HG03565 (cell line): ENCODE measurements around the gene DISP3.
"Not testable (repeated sequence)": the region's sequence is repeated elsewhere in the genome, so short reads cannot be mapped to it uniquely, and the experiment has no call there.

ENCODE experiments used
- ATAC-seq: cut with Tn5 transposase; IDR thresholded peaks from one replicate; pipeline ENCODE4 v1.9.1; 2021; ENCODE audit warnings: mild to moderate bottlenecking, moderate library complexity; ENCODE audit not compliant: unreplicated experiment

DISP3 gene

GRCh38 chr1:11569551-11569950 is 90.6 kb downstream of the DISP3 start:
- ATAC-seq: no peak

DNA sequence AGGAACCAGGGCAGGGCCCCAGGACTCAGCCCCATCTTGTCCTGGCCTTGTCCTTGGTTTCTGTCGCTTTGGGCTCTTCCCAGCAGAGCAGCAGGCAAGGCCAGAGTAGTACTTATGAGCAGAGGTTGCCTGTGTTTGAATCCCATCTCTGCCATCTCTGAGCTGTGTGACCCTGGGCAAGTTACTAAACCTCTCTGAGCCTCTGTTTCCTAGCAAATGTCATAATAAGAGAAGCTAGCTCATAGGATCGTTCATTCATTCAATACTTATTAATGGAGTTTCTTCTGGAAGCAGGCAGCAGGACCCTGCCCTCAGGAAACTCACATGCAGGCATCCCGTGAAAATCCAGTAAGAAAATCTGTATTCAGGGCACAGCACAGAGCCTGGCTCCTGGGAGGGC is 91.0 kb downstream of the DISP3 start:
- ATAC-seq: no peak

DNA sequence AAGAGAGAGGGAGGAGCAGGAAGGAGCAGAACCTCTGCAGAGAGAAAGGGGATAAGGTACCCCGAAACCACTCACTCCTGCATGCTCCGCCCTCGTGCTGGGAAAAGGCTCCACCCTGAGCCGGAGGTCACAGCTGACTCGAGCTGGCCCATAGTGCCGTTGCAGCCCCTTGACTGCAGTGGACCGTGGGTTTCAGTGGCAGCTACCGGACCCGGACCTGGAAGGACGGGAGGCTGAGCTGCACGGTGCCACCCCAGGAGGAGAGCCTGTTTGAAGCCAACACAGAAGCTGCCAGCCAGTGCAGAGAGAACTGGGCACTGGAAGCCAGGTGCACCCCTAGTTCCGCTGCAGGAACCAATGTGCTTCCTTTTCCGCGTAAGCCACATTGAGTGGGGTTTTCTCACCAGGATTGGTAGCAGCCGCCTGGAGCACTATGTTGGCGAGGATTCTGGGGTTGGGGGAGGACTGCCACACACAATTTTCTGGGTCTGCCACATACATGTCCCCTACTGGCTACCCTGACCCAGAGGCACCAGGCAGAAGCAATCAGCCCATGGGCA is 91.9 kb downstream of the DISP3 start:
- ATAC-seq: no peak

DNA sequence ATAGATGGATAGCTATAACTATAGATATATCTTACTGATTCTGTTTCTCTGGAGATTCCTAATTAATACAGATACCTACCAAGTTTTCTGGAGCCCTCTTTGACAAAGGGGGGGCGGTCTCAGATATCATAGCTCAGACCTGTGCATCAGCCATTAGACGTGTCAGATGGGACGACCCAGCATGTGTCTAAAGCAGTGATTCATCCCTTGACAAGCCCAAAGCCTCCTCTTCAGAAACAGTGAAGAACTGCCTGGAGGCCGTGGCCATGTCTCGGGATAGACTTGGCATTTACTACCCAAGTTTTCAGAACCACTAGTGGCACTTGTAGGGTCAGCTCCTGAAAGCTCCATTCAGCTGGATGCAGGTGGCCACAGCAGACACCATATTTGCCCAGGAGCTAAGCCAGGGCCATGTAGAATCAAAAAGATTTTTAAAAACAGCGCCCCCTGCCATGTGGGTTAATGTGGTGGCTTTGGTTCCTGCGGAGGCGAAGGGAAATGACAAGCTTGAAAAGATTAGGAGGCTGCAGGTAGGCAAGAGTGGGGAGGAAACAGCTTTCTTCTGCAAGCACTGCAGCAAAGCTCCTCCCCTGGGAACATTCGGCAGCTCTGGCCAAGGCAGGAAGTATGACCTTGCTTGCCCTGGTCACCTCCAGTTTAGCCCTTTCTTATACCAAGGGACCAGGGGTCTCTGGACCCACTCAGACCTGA is 93.1 kb downstream of the DISP3 start:
- no peak for ATAC-seq

GRCh38 chr1:11573116-11573692 is 94.2 kb downstream of the DISP3 start:
- ATAC-seq: no peak

- ATAC-seq: no peak
These were observed 96.6 kb downstream of the DISP3 start for GRCh38 chr1:11575553-11575952.

DNA sequence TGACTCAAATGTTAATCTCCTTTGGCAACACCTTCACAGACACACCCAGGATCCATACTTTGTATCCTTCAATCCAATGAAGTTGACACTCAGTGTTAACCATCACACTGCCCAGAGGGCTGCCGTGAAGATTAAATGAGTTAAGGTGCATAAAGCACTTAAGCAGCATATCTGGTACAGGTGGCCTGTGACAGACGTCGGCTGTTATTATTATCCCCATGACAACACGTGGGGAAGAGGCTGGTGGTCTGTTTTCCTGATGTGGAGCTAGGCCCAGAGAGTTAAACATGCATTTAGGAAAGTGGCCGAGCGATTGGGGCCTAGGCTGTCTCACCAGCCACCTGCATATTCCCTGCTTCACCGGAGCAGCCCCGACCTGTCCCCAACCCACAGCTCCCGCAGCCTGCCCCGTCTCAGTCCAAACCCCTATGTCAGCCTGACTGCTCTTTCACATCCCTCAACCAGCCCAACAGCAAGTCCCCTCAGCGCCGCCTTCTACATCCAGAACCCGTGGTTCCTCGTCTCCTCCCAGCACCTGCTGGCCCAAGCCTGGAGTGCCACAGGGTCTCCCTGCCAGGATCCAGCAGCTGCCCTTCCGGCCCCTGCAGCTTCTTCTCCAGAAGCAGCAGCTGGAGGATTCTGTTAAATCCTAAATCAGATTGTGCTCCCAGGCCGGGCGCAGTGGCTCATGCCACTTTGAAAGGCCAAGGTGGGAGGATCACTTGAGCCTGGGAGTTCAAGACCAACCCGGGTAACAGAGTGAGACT is 97.3 kb downstream of the DISP3 start:
- ATAC-seq: no peak

DNA sequence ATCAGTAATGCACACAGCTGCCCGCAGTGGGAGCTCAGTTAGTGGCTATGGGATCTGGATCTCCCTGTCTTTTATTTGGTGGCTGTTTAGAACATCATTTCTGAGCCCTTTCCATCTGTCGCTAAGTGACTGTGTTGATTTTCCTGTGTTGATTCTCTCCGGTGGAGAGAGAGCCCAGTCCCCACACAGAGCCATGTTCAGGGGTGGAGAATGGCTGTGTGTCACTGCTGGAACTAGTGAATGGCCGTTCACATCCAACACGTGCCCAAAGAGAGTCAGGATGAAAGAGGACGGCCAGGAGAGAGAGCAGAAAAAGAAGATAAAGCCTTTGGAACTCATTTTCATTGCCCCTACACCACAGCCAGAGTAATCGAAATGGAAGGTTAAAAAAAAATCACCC is 99.0 kb downstream of the DISP3 start:
- ATAC-seq: no peak

DNA sequence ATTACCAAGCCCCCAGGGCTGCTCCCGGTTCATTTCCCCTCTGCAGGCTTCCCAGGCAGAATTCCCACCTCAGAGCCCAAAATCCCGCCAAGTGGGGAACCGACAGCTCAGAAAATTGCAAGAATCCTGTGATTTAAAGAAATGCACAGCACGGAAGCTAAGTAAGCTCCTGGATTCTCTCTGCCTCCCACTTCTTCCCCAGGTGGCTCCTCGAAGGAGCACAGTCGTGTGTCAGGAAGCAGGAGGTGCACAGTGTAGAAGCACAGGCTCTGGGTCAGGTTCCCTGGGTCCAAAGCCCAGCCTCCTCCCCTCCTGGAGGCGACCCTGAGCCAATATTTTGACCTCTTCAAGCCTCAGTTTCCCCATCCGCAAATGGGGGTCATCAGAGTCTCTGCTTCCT is 100.6 kb downstream of the DISP3 start:
- no peak for ATAC-seq

DNA sequence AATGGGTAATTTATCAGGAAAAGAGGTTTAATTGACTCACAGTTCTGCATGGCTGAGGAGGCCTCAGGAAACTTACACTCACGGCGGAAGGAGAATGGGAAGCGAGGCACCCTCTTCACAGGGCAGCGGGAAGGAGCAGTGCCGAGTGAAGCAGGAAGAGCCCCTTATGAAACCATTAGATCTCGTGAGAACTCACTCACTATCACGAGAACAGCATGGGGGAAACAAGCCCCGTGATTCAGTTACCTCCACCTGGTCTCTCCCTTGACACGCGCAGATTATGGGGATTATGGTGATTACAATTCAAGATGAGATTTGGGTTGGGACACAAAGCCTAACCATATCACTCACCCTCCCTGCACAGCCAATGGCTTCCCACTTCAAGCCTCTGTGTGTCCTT is 101.1 kb downstream of the DISP3 start:
- not testable (repeated sequence) for ATAC-seq

DNA sequence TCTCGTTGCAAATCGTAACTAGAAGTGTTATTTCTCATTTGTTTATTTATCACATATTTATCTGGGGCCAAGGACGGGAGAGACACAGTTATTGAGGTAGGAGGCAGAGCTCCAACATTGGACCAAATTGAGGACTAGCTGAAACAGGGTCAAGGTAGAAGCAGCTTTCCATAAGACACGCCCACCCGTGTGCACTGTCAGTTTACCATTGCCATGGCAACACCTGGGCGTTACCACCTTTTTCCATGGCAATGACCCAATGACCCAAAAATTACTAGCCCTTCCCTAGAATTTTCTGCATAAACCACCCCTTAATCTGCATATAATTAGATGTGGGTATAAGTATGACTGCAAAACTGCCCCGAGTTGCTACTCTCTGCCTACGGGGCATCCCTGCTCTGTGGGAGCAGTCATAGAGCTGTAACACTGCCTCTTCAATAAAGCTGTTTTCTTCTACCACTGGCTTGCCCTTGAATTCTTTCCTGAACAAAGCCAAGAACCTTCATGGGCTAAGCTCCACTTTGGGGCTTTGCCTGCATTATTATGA is 102.6 kb downstream of the DISP3 start:
- ATAC-seq: no peak

- ATAC-seq: no peak
These were observed 106.4 kb downstream of the DISP3 start for GRCh38 chr1:11585389-11585788.
